HG03558 (cell line): Measurements from ENCODE around the gene RBPJ.

ENCODE experiments used
- ATAC-seq: cut with Tn5 transposase; IDR thresholded peaks from one replicate; pipeline ENCODE4 v1.9.1; 2021; ENCODE audit warnings: moderate number of reproducible peaks; ENCODE audit not compliant: unreplicated experiment; ENCODE audit errors: extremely low read depth

Gene RBPJ

DNA sequence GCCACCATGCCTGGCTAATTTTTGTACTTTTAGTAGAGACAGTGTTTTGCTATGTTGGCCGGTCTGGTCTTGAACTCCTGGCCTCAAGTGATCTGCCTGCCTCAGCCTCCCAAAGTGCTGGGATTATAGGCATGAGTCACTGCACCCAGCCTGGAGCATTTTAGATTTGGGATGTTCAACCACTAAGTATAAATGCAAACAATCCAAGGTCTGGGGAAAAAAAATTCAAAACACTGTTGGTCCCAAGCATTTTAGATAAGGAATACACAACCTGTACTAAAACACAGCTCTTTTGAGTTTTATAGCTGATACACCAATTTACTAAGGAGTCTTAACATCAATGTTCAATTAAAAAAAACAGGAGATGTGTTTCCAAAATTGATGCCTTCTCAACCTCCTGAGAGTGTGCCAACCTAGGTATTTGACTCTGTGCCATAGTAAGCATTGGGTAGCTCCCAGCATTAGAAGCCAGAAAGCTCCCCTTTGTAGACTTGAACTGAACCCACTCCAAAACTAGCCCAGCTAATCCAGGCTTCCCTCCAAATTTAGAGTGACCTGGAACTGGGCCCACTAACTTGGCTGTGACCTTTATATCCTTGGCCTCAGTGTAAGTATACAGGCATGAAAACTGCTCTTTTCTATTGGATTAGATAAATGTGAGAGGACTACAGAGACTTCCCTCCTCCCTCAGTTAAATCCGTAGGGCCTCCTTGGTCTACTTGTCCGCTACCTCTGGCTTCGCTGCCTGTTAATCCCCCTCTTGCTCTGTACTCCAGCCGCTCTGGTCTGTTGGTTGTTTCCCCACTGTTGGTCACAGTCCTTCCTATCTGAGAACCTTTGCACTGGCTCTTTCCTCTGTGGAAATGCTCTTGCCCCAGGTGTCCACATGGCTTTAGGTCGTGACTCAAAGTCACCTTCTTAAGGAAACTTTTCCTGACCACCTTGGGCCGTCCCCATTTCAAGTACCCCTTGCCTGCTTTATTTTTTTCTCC, 91.9 kb downstream of the RBPJ start:
- no peak for ATAC-seq

DNA sequence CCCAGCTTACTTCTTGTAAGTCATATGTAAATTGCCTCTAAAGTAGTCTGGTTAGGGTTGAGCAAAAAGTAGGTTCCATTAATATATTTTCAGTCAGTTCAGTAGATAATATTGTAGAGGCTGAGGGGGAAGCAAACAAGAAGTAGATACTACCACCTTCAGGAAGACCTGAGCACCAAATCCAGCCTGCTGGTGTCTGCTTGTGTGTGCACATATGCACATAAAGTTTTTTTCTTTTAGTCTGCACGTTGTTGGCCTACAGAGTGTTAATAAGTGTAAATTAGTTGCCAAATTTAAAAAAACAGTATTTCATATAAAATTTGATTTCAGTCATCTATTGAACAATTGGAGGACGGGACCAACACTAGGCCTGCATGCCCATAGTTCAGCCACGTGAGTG, 92.8 kb downstream of the RBPJ start:
- ATAC-seq, result no peak

DNA sequence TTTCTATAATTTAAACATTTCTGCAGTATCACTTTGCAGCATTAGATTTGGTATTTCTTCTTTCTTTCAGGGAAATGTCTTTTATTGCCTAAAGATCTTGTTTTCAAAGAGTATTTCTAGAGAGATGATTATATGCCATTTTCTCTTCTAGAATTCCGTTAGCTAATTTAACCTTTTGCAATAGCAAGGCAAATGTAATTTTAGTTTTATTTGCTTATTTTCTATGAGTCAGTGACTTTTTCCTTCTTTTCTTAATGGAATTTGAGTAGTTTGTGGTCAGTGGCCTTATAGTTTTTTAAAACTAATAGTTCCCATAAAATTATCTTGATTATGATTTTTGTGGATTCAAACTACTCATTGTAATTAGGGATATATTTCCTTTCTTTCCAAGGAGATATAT, 97.3 kb downstream of the RBPJ start:
- no peak for ATAC-seq

DNA sequence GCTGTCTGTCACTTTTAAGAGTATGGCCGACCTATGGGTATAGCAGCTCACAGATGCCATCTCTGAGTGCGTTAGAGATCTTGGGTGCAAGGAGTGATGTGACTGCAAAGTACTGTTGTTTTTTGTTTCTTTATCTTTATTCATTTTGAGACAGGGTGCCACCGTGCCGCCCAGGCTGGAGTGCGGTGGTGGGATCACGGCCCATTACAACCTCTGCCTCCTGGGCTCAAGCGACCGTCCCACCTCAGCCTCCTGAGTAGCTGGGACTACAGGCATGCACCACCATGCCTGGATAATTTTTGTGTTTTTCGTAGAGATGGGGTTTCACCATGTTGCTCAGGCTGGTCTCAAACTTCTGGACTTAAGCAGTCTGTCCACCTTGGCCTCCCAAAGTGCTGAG, 98.0 kb downstream of the RBPJ start:
- ATAC-seq, result no peak

DNA sequence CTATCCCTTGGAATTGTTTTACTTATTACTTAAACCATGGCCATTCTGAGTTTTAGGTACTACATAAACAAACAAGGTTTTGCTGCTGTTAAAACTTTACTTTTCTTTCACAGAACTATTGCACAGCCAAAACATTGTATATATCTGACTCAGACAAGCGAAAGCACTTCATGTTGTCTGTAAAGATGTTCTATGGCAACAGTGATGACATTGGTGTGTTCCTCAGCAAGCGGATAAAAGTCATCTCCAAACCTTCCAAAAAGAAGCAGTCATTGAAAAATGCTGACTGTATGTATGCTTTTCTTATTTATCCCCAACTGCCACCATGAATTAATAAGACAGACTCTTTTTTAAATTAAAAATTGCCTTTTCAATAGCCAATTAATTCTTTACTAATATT, 99.6 kb downstream of the RBPJ start:
- no peak for ATAC-seq

DNA sequence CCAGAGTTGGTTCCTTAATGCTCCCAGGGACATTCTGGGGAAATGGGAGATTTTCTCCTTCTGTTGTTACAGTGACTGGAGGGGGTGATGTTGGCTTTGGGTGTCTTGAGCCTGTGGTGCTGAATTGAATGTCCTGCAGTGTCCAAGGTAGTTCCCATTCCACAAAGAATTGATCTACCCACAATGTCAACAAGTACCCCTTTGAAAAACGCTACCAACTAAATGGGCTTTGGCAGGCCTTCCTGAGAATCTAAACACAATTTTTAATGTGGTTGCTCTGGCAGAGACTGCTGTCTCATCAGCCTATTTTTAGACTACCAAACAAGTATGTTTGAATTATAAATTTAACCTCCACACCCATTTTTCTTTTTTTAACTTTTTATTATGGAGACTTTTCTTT, 100.1 kb downstream of the RBPJ start:
- ATAC-seq, result no peak

DNA sequence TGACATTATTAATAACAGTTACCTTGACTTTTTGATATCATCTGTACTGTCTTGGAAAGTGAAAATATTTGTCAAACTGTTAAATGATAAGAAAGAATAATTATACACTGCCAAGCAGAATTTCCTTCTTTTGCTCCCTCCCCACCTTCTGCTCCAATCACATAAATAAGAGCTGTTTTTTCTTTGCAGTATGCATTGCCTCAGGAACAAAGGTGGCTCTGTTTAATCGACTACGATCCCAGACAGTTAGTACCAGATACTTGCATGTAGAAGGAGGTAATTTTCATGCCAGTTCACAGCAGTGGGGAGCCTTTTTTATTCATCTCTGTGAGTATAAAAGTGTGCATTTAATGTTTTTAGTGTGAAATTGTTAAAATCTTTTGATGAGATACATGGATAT, 103.3 kb downstream of the RBPJ start:
- ATAC-seq, result no peak

DNA sequence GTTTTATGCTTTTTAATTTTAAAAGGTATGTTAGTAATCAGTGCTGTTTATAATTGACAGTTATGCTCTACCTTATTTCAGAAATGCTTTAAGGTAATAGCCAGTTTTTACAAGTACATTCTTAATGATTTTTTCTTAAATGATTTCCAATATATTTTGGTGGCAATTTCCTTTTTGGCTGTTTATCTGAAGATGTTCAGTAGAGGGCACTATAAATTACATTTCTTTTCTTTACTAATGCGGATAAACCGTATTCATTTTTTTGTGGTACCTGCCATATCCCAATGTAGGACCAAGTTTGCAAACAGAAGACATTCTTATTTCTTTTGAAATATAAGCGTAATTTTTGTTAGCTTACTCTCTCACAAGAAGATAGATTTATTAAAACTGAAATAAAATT, 104.0 kb downstream of the RBPJ start:
- ATAC-seq, result no peak

DNA sequence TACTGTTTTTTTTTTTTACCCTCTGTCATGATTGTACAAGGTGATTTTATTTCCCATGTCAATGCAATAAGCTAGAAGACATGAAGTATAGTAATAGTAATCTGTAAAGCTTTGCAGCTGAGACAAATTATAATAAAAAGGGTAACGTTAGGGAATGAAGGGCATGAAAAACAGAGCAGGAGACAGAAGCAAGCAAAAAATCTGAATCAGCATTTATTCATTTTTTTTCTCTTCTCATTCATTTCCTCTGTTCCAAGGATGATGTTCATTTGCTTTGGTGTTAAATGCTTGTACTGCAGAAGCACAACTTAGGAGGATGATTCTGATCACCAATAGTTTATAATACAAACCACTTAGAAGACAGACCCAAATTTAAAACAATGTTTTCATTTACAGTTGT, 105.1 kb downstream of the RBPJ start:
- no peak for ATAC-seq

DNA sequence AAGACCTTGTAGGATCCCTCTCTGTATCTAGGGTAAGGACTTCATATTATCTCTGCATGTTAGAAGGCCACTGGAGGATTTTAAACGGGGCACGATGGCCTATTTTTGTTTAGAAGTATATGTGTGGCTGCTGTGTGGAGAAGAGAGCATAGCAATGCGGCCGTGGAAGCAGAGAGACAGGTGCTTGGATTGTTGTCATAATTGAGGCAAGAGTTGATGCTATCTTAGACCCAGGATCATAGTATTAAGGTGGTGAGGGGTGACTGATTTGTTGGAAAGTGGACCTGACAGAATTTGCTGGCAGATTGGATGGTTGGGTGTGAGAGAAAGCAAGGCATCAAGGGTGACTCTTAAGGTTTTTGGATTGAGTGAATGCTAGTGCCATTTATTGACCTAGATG, 106.1 kb downstream of the RBPJ start:
- ATAC-seq, result no peak

DNA sequence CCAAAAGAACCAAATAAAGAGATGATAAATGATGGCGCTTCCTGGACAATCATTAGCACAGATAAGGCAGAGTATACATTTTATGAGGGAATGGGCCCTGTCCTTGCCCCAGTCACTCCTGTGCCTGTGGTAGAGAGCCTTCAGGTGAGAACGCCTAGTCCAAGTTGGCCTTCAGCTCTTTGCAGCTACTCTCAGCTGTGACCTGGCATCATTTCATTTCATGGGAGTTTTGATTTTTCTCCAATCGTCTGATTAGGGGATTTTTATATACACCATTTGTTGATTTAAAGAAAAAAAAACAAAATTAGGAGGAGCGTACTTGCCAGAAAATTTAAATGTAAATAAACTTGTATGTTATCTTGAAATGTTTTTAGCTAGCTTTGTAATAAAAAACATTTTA, 109.1 kb downstream of the RBPJ start:
- ATAC-seq, result no peak

DNA sequence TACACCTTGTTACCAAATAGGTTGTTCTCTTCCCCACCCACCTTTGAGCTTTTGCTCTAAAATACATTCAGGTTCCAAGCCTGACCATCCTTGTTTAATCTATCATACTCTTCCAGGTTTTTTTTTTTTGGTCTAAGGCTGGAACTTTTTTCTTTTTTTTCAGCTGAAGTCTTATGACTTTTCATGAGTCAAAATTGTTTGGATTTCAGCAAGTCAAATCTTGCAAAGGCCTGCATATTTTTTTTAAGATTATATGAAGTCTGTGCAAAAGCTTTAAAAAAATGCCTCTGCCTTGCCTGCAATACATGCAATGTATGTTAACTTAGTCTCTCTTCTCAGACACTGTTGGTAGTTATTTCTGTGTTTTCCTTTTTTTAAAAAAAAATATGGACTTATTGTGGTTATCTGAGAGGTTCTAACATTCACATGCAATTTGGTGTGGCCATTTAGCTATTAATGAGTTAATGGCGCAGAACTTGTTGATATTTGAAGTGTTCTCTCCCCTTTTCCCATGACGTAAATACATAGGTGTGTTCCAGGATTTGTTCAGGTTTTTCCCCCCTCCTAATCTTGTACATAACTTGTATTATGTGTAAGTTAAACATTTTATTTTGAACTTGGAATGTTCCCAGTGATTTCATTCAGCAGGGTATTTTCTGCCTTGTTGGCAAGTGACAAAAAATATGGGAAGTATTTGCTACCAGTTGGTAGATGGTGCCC, 110.8 kb downstream of the RBPJ start:
- no peak for ATAC-seq

DNA sequence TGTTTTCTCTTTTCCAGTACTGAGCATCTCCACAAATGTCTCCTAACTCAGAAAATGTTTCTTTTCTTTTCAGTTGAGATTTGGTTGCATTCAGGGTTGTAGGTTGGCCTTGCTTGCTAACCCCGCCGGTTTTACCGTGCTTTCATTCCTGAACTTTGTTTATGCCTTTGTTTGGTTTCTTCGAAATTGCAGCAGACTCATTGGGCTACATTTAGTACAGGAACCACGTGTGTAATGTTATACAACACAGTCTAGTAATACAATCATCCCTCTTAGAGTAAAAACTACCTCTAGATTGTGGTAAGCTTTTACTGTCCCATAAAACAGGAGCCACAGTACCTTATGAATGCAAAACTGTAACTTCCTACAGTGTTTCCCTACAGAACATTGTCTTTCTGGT, 111.6 kb downstream of the RBPJ start:
- no peak for ATAC-seq

DNA sequence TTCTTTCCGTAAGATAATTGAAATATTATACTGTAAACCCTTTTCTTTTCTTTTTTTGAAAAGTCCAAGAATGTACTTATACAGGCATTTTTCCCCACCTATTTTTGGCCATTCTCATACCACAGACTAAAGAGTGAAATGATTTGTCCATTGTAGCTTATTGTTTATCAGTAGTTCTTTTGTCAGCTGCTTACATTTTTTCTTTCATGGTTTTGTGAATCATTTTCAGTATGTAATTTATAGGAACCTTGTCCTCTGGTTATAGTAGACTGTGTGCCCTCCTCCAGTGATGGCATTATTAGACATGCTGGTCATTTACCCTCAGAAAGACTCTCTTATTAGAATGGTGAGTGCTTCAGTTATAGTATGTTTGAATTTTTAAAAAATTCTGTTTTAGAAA, 112.7 kb downstream of the RBPJ start:
- no peak for ATAC-seq

DNA sequence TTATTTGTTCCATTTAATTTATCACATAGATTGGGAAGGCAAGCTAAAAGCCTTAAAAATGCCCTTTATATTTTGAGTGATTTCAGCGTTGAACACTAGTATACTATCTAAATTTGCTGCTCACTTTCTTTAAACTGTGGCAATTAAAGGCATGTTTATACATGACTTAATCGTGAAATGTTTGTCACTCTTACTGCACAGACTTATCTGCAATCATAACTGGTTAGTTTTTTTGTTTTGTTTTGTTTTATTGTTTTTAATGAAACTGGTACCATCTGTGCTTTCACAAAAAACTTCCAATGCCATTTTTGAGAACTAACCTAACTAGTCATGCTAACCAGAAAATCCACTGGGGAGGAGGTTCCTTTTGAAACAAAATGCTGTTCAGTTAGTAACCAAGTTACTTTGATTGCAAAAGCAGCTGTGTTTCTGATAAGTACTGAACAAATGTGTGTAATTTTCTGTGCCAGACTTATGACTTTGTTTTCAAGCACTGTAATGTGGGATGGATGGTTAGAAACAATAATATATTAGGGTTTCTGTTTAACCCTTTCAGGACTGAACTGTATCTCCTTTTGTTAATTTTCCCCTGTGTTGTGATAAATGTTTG, 113.3 kb downstream of the RBPJ start:
- ATAC-seq, result no peak

DNA sequence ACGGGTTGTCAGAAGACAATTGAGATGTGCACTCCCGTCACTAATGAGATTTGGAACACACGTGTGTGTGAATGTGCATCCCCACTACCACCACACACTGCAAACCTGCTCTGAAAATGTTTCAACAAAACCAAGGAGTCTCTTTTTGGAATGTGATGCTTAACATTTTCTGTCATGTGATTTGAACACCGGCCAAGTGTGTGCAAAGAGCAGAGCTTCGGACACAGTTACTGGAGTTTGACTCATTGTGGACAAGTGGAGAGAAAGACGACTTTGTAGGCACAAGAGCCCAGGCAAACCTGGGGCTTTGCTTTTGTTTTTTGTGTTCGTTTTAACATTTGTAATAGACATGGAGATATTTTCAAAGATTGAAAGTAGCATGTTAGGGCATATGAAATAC, 120.3 kb downstream of the RBPJ start:
- ATAC-seq, result no peak

DNA sequence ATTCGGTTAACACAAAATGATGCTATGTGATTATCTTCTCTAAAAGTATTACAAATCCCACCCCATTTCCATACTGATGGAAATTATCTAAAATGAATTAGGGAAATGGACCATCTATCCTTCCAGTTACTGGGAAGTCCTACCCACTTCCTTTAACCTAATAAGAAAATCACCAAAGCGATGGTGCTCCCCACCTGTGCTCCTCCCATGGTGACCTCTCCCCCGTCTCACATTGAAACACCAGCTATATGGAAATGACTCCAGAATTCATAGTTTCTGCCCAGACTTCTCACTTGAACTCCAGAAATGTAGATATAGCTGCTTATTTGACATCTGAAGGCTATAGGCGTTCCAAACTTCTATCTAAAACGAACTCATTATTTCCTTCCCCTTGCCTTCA, 121.0 kb downstream of the RBPJ start:
- no peak for ATAC-seq

DNA sequence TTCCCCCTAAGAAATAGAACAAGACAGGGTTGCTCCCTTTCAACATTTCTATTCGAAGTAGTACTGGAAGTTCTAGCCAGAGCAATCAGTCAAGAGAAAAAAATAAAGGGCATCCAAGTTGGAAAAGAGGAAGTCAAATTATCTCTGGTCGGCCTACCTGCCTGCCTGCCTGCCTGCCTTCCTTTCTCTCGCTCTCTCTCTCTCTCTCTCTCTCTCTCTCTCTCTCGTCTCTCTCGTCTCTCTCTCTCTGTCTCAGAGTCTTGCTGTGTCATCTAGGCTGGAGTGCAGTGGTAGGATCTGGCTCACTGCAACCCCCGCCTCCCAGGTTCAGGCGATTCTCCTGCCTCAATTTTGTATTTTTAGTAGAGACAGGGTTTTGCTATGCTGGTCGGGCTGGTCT, 126.6 kb downstream of the RBPJ start:
- no peak for ATAC-seq

DNA sequence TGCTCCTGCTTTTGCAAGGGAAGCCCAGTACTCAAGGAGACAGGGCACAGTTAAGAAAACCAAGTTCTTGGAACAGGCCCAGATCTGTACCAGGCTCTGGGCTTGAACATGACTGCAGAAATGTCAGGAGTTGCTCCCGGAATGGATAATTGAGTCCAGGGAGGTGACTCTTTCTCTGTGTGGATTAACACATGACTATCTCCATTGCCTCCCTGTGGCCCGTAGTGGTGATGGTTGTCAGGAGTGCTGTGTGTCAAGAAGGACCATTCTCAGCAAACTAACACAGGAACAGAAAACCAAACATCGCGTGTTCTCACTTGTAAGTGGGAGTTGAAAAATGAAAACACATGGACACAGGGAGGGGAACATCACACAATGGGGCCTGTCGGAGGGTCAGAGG, 129.6 kb downstream of the RBPJ start:
- ATAC-seq, result no peak

DNA sequence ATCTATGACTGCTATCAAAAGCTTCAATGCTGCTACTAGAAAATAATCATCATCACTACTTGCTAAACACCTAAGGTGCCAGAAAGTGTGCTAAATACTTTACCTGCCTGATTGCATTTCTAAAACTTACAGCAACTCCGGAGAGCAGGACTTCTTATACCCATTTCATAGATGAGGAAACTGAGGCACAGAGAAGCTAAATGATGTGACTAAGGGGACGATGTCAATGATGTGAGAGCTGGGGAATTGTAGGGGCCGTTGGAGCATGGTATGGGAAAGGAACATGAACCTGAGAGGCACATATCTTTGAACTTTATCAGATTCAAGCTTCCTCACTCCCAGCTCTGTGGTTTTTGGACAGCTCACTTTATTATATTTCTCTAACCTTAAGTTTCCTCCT, 130.8 kb downstream of the RBPJ start:
- ATAC-seq, result no peak
